Left forelimb (tissue), 1 donor: ENCODE data around the gene RBM4B.
"Not testable (repeated sequence)": the region's sequence is repeated elsewhere in the genome, so short reads cannot be mapped to it uniquely, and the experiment has no call there.

ENCODE experiments used
- DNase-seq: peaks from one replicate; pipeline ENCODE4 v3.0.0-alpha.2; 2018; ENCODE audit warnings: low spot score

The RBM4B gene

DNA sequence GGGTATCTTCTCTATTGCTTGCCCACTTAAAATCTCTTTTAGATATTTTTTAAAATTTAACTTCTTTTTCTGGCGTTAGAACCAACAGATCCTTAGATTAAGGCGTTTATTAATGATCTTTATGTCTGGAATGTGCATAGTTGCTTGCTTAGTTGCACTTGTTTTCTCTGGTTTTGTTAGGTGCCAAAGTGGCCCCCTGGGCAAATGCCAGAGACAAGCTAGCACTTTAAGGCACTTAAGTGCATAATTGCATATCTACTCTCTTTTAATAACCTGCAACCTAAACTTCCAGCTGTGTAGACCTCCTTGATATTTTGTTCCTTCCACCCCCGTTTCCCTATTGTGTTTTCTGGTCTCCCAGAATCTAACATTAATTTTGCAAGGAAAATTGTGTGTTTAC lies 35.9 kb downstream of the RBM4B start:
- no peak for DNase-seq

DNA sequence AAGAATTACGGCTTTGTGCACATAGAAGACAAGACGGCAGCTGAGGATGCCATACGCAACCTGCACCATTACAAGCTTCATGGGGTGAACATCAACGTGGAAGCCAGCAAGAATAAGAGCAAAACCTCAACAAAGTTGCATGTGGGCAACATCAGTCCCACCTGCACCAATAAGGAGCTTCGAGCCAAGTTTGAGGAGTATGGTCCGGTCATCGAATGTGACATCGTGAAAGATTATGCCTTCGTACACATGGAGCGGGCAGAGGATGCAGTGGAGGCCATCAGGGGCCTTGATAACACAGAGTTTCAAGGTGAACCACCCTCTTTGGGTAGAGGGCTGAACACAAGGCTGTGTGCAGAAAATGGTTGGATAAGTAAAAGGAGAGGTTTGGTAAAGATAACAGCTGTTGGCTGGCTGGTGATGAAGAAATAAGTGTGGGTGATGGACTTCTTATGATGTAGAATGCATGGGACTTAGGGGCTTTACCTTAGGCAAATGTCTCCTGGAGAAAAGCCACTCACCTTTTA lies 37.8 kb downstream of the RBM4B start:
- DNase-seq, result not testable (repeated sequence)

DNA sequence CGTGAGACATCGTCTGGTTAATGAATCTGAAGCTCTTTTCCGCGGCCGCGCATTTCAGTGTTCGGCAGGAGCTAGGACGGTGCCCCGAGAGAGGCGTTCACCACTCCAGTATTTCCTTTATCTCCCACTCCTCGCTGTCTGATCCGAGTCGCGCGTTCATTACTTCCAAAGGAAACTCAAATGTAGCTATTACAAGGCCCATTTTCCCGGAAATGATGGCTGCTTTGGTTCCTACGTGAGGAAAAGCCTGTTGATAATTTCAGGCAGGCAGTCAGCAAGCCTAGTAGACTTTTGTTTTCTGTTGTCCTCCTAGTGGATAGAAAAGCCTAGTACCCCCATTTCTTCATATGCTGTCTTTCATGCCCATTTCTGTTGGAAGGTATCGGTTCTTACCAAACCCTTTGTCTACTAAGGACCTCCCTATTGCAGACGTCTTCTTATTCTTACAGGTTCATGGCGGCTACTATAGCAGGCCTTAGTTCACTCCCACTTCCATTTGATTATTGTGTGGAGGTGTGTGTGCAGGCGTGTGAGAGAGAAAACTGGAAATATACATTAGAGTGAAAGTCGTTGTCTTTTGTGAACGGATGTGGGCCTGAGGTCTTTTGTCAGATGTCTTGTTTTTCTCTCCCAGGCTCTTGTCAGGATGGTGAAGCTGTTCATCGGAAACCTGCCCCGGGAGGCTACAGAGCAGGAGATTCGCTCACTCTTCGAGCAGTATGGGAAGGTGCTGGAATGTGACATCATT lies 38.4 kb downstream of the RBM4B start:
- DNase-seq, result no peak

DNA sequence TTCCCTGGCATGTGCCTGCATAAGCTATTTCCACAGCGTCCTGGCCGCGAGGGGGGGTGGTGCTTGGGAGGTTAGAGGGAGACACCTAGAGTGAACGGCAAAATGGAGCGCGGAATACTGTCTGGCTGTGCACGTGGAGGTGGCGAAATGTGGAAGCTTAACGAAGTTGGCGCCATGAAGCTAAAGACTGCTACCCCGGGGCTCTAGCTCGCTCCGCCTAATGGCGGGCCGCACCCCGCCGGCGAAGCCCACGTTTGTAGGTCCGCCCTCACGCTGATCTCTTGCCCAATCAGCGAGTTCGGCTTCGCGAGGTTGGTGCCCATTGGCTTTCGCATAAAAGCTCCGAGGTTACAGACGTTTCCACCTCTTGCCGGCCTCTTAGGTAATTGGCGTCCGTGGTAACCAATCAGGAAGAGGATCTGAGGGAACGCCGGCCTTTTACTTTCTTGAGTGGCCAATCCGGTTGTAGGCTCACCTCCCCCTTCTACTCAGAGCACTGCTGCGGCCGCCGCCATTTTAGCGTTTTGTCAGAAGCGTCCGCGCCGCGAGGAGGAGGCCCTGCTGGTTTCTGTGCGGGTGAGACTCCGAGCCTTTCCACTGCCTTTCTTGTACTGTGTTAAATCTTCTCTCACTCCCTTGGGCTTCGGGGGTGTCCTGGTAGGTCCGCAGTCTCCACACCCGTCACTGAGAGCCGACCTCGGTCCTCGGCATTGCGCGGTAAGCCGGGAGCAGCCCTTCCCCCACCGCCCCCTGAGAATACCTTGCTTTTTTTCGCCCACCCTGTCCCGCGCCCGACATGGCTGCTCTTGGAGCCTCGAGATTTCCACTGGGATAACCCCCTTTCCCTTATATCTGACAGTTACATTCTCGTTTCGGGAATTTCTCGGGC lies 39.3 kb downstream of the RBM4B start, which contains the start of gene RBM4:
RBM4 (plus strand) TSS at position 527 of the 889 bp plus-strand sequence. CDS start 1,009 bp downstream, outside the sequence.
- peak; percentile 95 for DNase-seq

- DNase-seq, result no peak
These were observed 40.0 kb downstream of the RBM4B start for GRCh38 chr11:66637557-66638176.

- DNase-seq, result no peak
These were observed 41.3 kb downstream of the RBM4B start for GRCh38 chr11:66636411-66636810.

DNA sequence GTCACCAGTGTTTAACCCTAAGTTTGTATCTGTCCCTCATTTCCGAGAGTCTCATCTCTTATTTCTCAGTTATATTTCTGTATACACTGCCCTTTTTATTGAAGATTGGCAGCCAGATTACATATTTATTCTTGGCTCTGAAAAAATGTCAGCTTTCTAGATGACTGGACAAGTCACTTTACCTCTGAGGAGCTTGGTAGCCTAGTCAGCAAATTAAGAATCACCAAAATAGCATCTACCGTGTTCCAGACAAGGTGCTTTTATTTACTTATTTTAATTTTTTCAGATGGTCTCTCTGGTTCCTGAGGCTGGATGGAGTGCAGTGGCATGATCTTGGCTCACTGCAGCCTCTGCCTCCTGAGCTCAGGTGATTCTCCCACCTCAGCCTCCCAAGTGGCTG lies 44.7 kb downstream of the RBM4B start:
- DNase-seq, result no peak

DNA sequence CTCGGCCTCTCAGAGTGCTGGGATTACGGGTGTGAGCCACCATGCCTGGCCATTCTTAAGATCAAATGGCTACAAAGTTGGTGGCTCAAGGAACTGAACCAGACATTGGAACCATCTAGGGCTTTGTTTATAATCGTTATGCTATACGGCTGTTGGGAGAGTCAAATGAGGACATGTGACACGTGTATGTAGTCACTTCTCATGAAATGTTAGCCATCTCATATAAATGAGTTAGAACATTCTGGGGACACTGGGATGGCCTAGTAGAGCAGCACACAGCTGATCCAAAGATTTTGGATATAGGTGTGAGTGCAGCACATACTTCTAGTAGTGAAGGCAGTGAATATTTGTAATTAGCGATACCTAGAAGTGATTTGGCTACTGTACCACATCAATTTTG lies 45.8 kb downstream of the RBM4B start:
- no peak for DNase-seq

- no peak for DNase-seq
These were observed 48.3 kb downstream of the RBM4B start for GRCh38 chr11:66629356-66629755.

DNA sequence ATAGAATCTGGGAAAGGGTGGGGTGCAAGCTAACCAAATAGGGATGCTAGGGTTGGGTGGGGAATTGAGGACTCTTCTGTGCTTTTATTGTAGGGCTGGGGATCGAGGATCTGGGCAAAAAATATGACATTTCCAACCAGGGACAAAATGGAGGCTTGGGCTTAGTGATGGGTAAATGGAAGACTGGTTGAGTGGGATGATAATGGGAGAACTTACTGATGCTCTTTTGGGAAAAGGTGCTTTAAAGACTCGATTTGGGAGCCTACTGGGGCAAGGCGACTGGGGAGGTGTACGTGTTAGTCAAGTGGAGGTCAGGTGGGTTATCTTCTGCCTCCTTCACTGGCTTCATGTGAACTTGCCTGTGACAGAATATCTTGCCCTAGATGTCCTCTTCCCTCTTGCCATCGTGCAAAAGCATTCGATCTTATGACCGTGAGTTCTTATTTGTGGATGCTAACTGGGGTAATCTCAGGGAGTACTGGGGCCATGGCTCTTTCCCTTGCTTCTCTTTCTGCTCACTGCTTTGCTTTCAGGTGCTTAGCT lies 49.6 kb downstream of the RBM4B start:
- no peak for DNase-seq

DNA sequence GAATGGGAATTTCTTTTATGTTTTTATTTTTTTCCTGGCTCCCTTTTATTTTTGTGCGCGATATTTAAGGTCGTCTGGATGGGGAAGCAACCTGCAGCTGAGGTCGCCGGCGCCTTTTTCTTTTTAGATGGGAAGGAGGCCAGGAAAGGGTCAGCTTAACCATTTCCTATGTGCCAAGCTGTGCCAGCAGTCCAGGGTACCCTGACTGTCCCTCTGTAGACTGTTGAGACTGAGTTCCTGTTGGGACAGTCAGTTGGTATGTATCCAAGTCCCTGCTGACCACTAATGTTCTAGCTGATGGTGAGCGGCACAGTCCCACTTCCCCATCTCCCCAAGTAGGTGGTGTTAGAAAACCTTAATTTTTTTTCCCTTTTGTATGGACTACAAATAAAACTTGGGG lies 50.8 kb downstream of the RBM4B start:
- DNase-seq, result no peak

DNA sequence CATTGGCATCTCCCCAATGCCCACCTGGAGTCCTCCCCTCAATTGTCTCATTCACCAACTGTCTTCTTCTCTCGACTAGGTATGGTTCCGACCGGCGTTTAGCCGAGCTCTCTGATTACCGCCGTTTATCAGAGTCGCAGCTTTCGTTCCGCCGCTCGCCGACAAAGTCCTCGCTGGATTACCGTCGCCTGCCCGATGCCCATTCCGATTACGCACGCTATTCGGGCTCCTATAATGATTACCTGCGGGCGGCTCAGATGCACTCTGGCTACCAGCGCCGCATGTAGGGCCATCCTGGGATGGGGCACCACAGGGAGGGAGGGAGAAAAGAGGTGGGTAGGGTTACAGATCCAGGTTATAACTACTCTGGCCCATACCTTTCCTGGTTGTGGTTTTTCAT lies 51.3 kb downstream of the RBM4B start:
- DNase-seq, result no peak

DNA sequence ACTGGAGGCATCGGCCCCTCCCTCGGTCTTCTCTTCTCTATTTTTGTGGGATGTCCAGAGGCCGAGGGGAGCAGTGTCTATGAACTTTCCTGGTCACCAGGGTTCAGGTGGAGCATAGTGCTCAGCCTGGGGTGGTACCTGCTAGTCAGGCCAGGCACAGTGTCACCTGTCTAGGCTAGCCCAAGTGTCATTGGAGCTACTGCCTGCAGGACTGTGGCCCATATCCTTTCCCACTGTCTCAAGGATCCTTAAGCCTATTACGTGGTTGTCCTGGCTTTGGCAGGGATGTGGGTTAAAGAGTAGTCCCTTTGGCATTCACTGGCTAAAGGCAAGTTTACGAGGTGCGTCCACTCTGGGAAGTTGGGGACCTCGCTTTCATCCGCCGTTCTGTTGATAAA lies 51.9 kb downstream of the RBM4B start:
- no peak for DNase-seq

GRCh38 chr11:66625041-66625751 lies 52.5 kb downstream of the RBM4B start:
- no peak for DNase-seq

- DNase-seq, result no peak
These were observed 53.2 kb downstream of the RBM4B start for GRCh38 chr11:66624450-66624849.

DNA sequence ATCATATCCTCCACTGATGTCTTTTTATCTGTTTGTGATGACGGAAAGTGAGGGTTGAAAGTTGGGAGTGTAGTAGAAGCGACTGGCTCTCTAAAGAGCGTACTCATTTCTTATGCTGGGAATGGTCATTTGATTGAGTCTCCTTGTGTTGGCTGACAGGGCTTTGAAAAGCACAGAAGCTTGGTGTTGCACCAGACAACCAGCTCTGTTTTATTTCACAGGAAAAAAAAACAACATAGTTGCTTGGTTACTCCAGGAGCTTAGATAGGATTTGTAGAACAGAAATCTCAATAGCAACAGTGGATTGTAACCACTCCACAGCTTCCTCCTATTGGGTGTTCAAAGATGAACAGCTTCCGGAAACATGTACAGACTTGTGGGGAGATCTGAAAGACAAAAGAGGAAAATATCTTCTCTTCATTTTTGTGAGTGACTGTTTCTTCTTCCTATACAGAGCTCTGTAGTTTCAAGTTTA lies 58.6 kb downstream of the RBM4B start:
- DNase-seq, result no peak

- no peak for DNase-seq
These were observed 60.4 kb downstream of the RBM4B start for GRCh38 chr11:66617155-66617834.

- peak; percentile 99 for DNase-seq
These were observed 61.1 kb downstream of the RBM4B start, which contains the start of gene RBM14 for GRCh38 chr11:66616379-66617154. Gene RBM14 (plus strand): TSS chr11:66616630. CDS start chr11:66616721, 91 bp downstream.
